Lower lobe of right lung (tissue), 2 donors: ENCODE results near the gene BMP7. TPM values are rescaled to one million over a fixed set of nuclear protein-coding genes. Genes with fewer than 3 reads are reported as not detected.

Experiments
- ATAC-seq, 2 donors: fragments of 200-7000 bp; cut with Tn5 transposase; one replicate each; pipeline ENCODE4 v1.9.1; 2020 to 2022; ENCODE audit warnings: mild to moderate bottlenecking in 2 of 2, moderate library complexity in 2 of 2
- DNase-seq: peaks from one replicate; pipeline ENCODE4 v3.0.0-alpha.2; 2020
- H3K27ac ChIP-seq: fragments of 200-600 bp; one replicate; pipeline ENCODE4 v1.8.0; 2022
- H3K27me3 ChIP-seq: fragments of 200-600 bp; one replicate; pipeline ENCODE4 v1.8.0; 2022; ENCODE audit warnings: low read depth
- H3K36me3 ChIP-seq: fragments of 200-600 bp; one replicate; pipeline ENCODE4 v1.8.0; 2022; ENCODE audit warnings: mild to moderate bottlenecking
- H3K4me1 ChIP-seq: fragments of 200-600 bp; one replicate; pipeline ENCODE4 v1.8.0; 2022
- H3K4me3 ChIP-seq: fragments of 200-600 bp; one replicate; pipeline ENCODE4 v1.8.0; 2022; ENCODE audit warnings: mild to moderate bottlenecking
- H3K9me3 ChIP-seq: fragments of 200-600 bp; one replicate; pipeline ENCODE4 v1.8.0; 2022
- intact Hi-C: fragments of 100-400 bp; cut with DNase I; formaldehyde crosslinking; loops from one replicate; pipeline ENCODE4 v1.11.0; 2022
- total RNA-seq: library from RNA; stranded (reverse); fragmentation: NEBNext Ultra II Directional; extraction: Animal tissue kit (Norgen Biotek cat#: 25700); gene quantifications from one replicate; pipeline ENCODE4 v1.2.1, GENCODE V29; 2021
- TF ChIP-seq, protein P1 (sequence below): fragments of 200-600 bp; IDR thresholded peaks from one replicate; pipeline ENCODE4 v1.8.0; 2022; ENCODE audit warnings: antibody characterized with exemption, mild to moderate bottlenecking
- donor health status: DM: no; HTN: yes; CAD: no; lungs with severe emphysema.

The BMP7 gene
- total RNA-seq, 1 donor from 2014 or later = 0.74 TPM

DNA sequence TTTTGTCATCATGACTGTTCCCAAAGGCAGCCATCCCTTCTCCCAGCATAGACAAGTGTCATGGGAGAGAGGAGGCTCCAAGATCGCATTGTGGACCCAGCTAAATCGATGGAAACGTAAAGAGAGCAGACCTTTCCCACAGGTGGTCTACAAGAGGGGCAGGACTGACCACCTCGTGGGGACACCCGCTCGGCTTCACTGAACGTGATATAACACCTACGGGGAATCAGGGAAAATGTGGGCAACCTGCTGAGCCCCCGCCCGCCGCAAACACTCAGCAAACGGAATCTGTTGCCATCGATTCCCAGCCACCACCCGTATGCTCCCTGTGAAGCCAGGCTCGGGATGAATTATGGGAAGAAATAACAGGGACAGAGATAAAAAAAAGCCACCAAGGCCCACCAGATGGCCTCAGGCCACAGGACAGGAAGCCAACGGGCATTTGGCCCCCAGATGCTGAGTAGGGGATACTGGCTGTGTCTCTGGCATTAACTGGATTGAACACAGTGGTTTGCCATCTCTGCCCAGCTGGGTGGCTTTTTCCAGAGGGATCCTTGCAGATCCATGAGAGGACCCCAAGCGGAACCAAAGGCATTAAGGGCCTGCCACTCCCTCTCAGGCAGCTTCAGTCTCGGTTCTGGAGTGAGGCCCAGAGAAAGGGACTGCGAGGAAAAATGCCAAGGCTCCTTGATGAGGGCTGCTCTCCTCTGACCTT is 44.4 kb downstream of the BMP7 start:
- Histone ChIP-seq H3K4me1 (no peaks in the 10 kb centered on the region), H3K4me3 (no peak overlapping the region), H3K9me3 (no peaks in the 10 kb centered on the region), H3K27me3 (no peaks in the 10 kb centered on the region), H3K27ac (no peak overlapping the region), H3K36me3 (no peaks in the 10 kb centered on the region)
- no peak for DNase-seq
- intact Hi-C loops = no loop called here
- ATAC-seq = no peak
- TF ChIP-seq, protein P1, sequence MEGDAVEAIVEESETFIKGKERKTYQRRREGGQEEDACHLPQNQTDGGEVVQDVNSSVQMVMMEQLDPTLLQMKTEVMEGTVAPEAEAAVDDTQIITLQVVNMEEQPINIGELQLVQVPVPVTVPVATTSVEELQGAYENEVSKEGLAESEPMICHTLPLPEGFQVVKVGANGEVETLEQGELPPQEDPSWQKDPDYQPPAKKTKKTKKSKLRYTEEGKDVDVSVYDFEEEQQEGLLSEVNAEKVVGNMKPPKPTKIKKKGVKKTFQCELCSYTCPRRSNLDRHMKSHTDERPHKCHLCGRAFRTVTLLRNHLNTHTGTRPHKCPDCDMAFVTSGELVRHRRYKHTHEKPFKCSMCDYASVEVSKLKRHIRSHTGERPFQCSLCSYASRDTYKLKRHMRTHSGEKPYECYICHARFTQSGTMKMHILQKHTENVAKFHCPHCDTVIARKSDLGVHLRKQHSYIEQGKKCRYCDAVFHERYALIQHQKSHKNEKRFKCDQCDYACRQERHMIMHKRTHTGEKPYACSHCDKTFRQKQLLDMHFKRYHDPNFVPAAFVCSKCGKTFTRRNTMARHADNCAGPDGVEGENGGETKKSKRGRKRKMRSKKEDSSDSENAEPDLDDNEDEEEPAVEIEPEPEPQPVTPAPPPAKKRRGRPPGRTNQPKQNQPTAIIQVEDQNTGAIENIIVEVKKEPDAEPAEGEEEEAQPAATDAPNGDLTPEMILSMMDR = no peak

DNA sequence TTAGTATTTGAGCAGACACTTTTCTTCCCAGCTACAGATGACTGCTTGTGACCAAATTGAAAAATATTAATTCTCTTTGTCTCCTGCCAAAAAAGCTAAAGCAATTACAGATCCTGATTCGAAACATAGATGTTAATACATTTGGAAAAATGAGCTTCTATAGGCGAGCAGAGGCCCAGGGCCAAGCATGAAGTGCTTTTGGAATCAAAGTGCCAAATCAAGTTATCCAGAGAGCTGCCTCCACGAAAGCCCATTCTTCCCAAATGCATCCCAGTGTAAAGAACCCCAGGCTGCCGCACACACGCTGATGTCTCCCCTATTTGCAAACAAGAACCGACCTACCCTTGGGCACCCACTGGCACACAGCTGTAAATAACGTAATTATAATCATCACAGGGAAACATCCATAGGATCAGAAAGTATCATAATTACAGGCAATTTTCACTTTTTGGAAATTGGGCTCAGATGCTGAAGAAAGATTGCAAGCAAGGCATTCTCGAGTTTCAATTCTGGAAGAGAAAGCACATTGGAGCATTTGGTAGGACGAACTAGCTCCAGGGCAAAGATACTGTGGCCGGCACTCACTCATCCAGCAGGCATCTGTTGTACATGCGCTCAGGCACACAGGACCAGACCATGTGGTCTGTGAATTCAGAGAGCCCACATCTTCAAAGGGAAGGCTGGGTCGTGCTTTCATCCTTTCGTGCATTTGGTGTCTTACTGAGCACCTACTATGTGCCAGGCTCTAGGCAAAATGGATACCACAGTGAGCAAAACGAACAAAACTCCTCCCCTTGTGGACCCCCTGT is 45.9 kb downstream of the BMP7 start:
- TF ChIP-seq, protein P1 = no peak
- intact Hi-C loops = no loop called here
- H3K4me3 ChIP-seq = no peak overlapping the region
- no peaks in the 10 kb centered on the region for H3K4me1 ChIP-seq
- H3K27me3 ChIP-seq = no peaks in the 10 kb centered on the region
- no peak for DNase-seq
- no peaks in the 10 kb centered on the region for H3K9me3 ChIP-seq
- H3K27ac ChIP-seq = no peak overlapping the region
- H3K36me3 ChIP-seq = no peaks in the 10 kb centered on the region
- ATAC-seq = no peak

DNA sequence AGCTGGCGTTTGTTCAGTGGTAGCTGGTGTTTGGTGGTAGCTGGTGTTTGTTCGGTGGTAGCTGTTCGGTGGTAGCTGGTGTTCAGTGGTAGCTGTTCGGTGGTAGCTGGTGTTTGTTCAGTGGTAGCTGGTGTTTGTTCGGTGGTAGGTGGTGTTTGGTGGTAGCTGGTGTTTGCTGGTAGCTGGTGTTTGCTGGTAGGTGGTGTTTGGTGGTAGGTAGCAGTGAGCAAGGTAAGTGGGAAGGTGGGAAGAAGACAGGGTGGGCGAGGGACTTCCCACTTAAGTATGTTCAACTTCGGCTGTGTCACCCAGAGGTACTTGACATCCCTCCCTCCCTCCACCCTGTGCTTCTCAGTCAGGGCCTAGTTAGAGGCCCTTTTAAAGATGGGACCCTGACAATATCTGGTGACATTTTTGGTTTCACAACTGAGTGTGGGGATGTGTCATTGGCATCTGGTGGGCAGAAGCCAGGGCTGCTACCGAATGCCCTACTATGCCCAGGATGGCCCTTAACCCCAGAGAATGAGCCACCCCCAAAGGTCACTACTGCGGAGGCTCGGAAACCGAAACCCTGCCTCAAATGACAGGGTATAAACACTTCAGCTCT is 47.3 kb downstream of the BMP7 start:
- H3K36me3 ChIP-seq = no peaks in the 10 kb centered on the region
- H3K27me3 ChIP-seq = no peaks in the 10 kb centered on the region
- H3K4me1 ChIP-seq = no peaks in the 10 kb centered on the region
- no peak overlapping the region for H3K27ac ChIP-seq
- intact Hi-C loops = no loop called here
- DNase-seq = no peak
- no peak overlapping the region for H3K4me3 ChIP-seq
- ATAC-seq = no peak
- TF ChIP-seq, protein P1 = no peak
- no peaks in the 10 kb centered on the region for H3K9me3 ChIP-seq

DNA sequence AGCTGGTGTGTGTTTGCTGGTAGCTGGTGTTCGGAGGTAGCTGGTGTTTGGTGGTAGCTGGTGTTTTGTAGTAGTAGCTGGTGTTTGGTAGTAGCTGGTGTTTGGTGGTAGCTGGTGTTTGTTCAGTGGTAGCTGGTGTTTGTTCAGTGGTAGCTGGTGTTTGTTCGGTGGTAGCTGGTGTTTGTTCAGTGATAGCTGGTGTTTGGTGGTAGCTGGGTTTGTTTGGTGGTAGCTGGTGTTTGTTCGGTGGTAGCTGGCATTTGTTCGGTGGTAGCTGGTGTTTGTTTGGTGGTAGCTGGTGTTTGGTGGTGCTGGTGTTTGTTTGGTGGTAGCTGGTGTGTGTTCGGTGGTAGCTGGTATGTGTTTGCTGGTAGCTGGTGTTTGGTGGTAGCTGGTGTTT is 48.0 kb downstream of the BMP7 start:
- no peaks in the 10 kb centered on the region for H3K4me1 ChIP-seq
- ATAC-seq (no peak), DNase-seq (no peak)
- intact Hi-C loops = no loop called here
- TF ChIP-seq, protein P1 = no peak
- no peaks in the 10 kb centered on the region for H3K36me3 ChIP-seq
- no peaks in the 10 kb centered on the region for H3K9me3 ChIP-seq
- H3K27me3 ChIP-seq = no peaks in the 10 kb centered on the region
- no peak overlapping the region for H3K27ac ChIP-seq
- no peak overlapping the region for H3K4me3 ChIP-seq

DNA sequence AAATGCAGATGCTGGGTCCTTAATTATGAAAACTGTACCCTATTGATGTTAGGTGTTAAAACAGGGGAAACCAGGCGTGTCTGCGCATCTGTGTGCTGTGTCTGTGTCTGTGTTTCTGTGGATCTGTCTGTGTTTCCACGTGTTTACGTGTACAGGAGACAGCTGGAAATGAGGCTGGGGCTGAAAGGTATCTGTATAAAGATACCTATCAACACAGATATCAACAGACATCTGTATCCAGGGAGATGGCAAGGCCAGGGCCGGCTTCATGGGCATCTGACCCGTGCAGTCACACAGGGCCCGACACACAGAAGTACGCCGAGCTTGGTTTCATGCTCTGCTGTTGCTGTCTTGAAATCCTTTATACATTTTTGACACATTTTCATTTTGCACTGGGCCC is 48.6 kb downstream of the BMP7 start:
- H3K27me3 ChIP-seq = no peaks in the 10 kb centered on the region
- H3K9me3 ChIP-seq = no peaks in the 10 kb centered on the region
- intact Hi-C loops = no loop called here
- no peak for ATAC-seq
- H3K4me1 ChIP-seq = no peaks in the 10 kb centered on the region
- H3K4me3 ChIP-seq = no peak overlapping the region
- no peak for DNase-seq
- no peaks in the 10 kb centered on the region for H3K36me3 ChIP-seq
- H3K27ac ChIP-seq = no peak overlapping the region
- TF ChIP-seq, protein P1 = no peak
